Ovary (tissue), 9 donors: ENCODE results near the gene SAMD4A. TPM values are rescaled to one million over a fixed set of nuclear protein-coding genes. Genes with fewer than 3 reads are reported as not detected.

Experiments used
- DNase-seq, 5 donors: peaks; one replicate each; pipeline ENCODE4 v3.0.0-alpha.2; 2019 to 2020
- H3K27ac ChIP-seq, 2 donors: fragments of 200-600 bp; one replicate each; pipeline versions ENCODE4 v1.5.1 to v1.8.0; 2019 to 2022
- H3K27me3 ChIP-seq: fragments of 200-600 bp; one replicate; pipeline ENCODE4 v1.8.0; 2022
- H3K36me3 ChIP-seq: fragments of 200-600 bp; sonication (generic); one replicate; pipeline ENCODE4 v1.5.1; 2019
- H3K4me1 ChIP-seq: one replicate; pipeline ENCODE4 v1.8.1; 2013; ENCODE audit warnings: mild to moderate bottlenecking, moderate library complexity; ENCODE audit not compliant: insufficient read depth
- H3K4me3 ChIP-seq: fragments of 200-600 bp; sonication (generic); one replicate; pipeline ENCODE4 v1.5.1; 2017
- H3K9me3 ChIP-seq, 2 donors: fragments of 200-600 bp in 1 of 2; sonication (generic) in 1 of 2; one replicate each; pipeline versions ENCODE4 v1.5.1 to v1.8.1; 2013 to 2019; ENCODE audit warnings: mild to moderate bottlenecking in 1 of 2, moderate library complexity in 1 of 2
- CTCF ChIP-seq, 3 donors: fragments of 450-650 bp in 2 of 3; fragments of 200-600 bp in 1 of 3; IDR thresholded peaks; one replicate each; pipeline versions ENCODE4 v1.5.1 to v1.8.0; 2016 to 2022; ENCODE audit warnings: antibody characterized with exemption in 3 of 3, mild to moderate bottlenecking in 1 of 3
- EP300 ChIP-seq: sonication (generic); formaldehyde crosslinking; IDR thresholded peaks from one replicate; pipeline ENCODE4 v1.6.1; 2017; ENCODE audit warnings: antibody characterized with exemption
- POLR2A ChIP-seq: fragments of 450-650 bp; IDR thresholded peaks from one replicate; pipeline ENCODE4 v1.6.1; 2017; ENCODE audit warnings: antibody characterized with exemption, mild to moderate bottlenecking, moderate library complexity
- WGBS, 3 donors: extraction: QIAGEN DNeasy Blood & Tissue Kit in 1 of 3; methylation state at CpG; one replicate each; pipeline versions ENCODE4 v1.1.5 to v1.1.7; 2013 to 2017; 5-methylcytosine and 5-hydroxymethylcytosine counted together
- intact Hi-C, 4 donors: fragments of 100-400 bp; cut with DNase I; formaldehyde crosslinking; loops; one replicate each; pipeline versions ENCODE4 v1.11.0 to v1.15.1; 2022 to 2023
- polyA plus RNA-seq, 2 donors: library from polyadenylated mRNA; stranded (reverse); fragments of 200-250 nt in 1 of 2; fragments of 350-450 nt in 1 of 2; fragmentation: Illumina TruSeq in 1 of 2; extraction: RNeasy Lipid Tissue Mini Kit (QIAGEN cat#74804) in 1 of 2; gene quantifications; one replicate each; pipeline ENCODE4 v1.2.3, GENCODE V29; 2013 to 2014
- total RNA-seq, 7 donors: library from RNA; depleted of rRNA in 2 of 7; stranded (reverse); fragments of >200 nt in 2 of 7; fragmentation: NEBNext Ultra II Directional in 3 of 7; extraction: Animal tissue kit (Norgen Biotek cat#: 25700) in 3 of 7; gene quantifications; one replicate each; pipeline versions ENCODE4 v1.1.0 to v1.2.4, GENCODE V29; 2016 to 2023
- donor health status: DM: no; HTN: no; CAD: no; lungs with moderate emphysema.
- donor health status: DM: no; HTN: no; CAD: no.
- donor health status: Bipolar disorder and iron deficiency.
- donor health status: DM: yes; HTN: yes; CAD: no.
- donor health status: DM: no; HTN: no; CAD: no.
- donor health status: DM: yes; HTN: yes; CAD: no.

The SAMD4A gene
- total and polyA plus RNA-seq, 9 donors, result 2.3 to 22.4 (median 7.3) TPM

- H3K27ac ChIP-seq, result no peak overlapping the region
- H3K4me3 ChIP-seq, result no peak overlapping the region
- H3K4me1 ChIP-seq, result no peaks in the 10 kb centered on the region
- TF ChIP-seq CTCF (IDR thresholded peaks at IDR 0.05) (no peak), POLR2A (no peak), EP300 (no peak)
- H3K9me3 ChIP-seq, result no peaks in the 10 kb centered on the region
- intact Hi-C loops, result no loop called here
- DNase-seq, result no peak
- no peaks in the 10 kb centered on the region for H3K36me3 ChIP-seq
- WGBS, 3 donors, result 92 to 94% (median 93%) methylated on average over 5 of the region's 5 CpGs
- no peaks in the 10 kb centered on the region for H3K27me3 ChIP-seq
These were observed 31.0 kb downstream of the SAMD4A start for GRCh38 chr14:54597795-54598443.

- H3K27me3 ChIP-seq, result no peaks in the 10 kb centered on the region
- no peak overlapping the region for H3K4me3 ChIP-seq
- no peaks in the 10 kb centered on the region for H3K4me1 ChIP-seq
- no peak overlapping the region for H3K27ac ChIP-seq
- H3K36me3 ChIP-seq, result no peaks in the 10 kb centered on the region
- WGBS, 3 donors, result 49 to 66% (median 54%) methylated on average over 1 of the region's 1 CpG
- no peaks in the 10 kb centered on the region for H3K9me3 ChIP-seq
- no peak for DNase-seq
- TF ChIP-seq POLR2A (no peak), EP300 (no peak), CTCF (IDR thresholded peaks at IDR 0.05) (no peak)
- intact Hi-C loops, result no loop called here
These were observed 33.2 kb downstream of the SAMD4A start for GRCh38 chr14:54599966-54600716.

- Histone ChIP-seq H3K27me3 (no peaks in the 10 kb centered on the region), H3K27ac (no peak overlapping the region), H3K4me1 (no peaks in the 10 kb centered on the region), H3K36me3 (no peaks in the 10 kb centered on the region), H3K9me3 (no peaks in the 10 kb centered on the region), H3K4me3 (no peak overlapping the region)
- TF ChIP-seq EP300 (no peak), CTCF (IDR thresholded peaks at IDR 0.05) (no peak), POLR2A (no peak)
- no peak for DNase-seq
- intact Hi-C loops, result no loop called here
- WGBS, 3 donors, result 87 to 95% (median 89%) methylated on average over 3 of the region's 3 CpGs
These were observed 33.8 kb downstream of the SAMD4A start for GRCh38 chr14:54600717-54601109.

- TF ChIP-seq EP300, result no peak
- TF ChIP-seq POLR2A, result no peak
- TF ChIP-seq CTCF (IDR thresholded peaks at IDR 0.05), result no peak
- WGBS, 3 donors, result 89 to 93% (median 92%) methylated on average over 1 of the region's 1 CpG
- no peak for DNase-seq
- Histone ChIP-seq H3K4me1 (peaks cover 2% of the 10 kb centered on the region), H3K9me3 (no peaks in the 10 kb centered on the region), H3K4me3 (no peak overlapping the region), H3K27me3 (no peaks in the 10 kb centered on the region), H3K27ac (no peak overlapping the region), H3K36me3 (no peaks in the 10 kb centered on the region)
- intact Hi-C loops, result no loop called here
These were observed 36.4 kb downstream of the SAMD4A start for GRCh38 chr14:54603362-54603761.
